Measurements from ENCODE around the gene SMARCA1. TPM values are rescaled to one million over a fixed set of nuclear protein-coding genes. Genes with fewer than 3 reads are reported as not detected.

Gene SMARCA1
- total and polyA plus RNA-seq, 8 donors, result 26.1 to 143 (median 122) TPM

- H3K9me3 ChIP-seq, result peaks cover 0 to 3% of the 10 kb centered on the region in 2 donors
- no peak for ATAC-seq
Observed at GRCh38 chrX:129423191-129423590, 100.1 kb downstream of the SMARCA1 start.

DNA sequence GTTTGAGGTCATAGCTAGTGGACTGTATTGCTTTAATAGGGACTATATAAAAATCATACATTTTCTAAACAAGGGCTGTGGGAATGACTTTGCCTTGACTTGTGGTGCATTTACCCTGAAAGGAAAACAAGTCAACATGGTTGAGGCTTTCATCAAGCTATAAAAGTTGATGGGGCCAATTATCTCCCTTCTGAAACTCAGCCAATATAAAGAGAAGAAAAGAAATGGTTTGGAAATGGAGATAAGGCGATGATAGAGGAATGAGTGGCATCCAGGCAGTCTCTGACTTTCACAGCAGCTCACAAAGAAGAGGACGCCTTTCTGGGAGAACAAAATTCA lies 118.7 kb downstream of the SMARCA1 start:
- intact Hi-C loops (cut with DNase I), result no loop called here
- Histone ChIP-seq H3K4me1 (no peaks in the 10 kb centered on the region), H3K9me3 (no peaks in the 10 kb centered on the region), H3K4me3 (no peak overlapping the region), H3K27ac (no peak overlapping the region), H3K36me3 (no peaks in the 10 kb centered on the region), H3K27me3 (no peaks in the 10 kb centered on the region)
- TF ChIP-seq, protein P1, sequence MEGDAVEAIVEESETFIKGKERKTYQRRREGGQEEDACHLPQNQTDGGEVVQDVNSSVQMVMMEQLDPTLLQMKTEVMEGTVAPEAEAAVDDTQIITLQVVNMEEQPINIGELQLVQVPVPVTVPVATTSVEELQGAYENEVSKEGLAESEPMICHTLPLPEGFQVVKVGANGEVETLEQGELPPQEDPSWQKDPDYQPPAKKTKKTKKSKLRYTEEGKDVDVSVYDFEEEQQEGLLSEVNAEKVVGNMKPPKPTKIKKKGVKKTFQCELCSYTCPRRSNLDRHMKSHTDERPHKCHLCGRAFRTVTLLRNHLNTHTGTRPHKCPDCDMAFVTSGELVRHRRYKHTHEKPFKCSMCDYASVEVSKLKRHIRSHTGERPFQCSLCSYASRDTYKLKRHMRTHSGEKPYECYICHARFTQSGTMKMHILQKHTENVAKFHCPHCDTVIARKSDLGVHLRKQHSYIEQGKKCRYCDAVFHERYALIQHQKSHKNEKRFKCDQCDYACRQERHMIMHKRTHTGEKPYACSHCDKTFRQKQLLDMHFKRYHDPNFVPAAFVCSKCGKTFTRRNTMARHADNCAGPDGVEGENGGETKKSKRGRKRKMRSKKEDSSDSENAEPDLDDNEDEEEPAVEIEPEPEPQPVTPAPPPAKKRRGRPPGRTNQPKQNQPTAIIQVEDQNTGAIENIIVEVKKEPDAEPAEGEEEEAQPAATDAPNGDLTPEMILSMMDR (IDR thresholded peaks at IDR 0.05), result no peak
- ATAC-seq, result no peak
- no peak for DNase-seq

More at GRCh38 chrX:129423191-129423590, 100.1 kb downstream of the SMARCA1 start:
- H3K36me3 ChIP-seq, result peaks cover 0 to 4% of the 10 kb centered on the region in 2 donors
- no peaks in the 10 kb centered on the region for H3K27me3 ChIP-seq
- no peaks in the 10 kb centered on the region for H3K4me1 ChIP-seq
- TF ChIP-seq, protein P1 (IDR thresholded peaks at IDR 0.05), result no peak
- no peak overlapping the region for H3K4me3 ChIP-seq
- no peak for DNase-seq
- H3K27ac ChIP-seq, result no peak overlapping the region
- intact Hi-C loops (cut with DNase I), result no loop called here

DNA sequence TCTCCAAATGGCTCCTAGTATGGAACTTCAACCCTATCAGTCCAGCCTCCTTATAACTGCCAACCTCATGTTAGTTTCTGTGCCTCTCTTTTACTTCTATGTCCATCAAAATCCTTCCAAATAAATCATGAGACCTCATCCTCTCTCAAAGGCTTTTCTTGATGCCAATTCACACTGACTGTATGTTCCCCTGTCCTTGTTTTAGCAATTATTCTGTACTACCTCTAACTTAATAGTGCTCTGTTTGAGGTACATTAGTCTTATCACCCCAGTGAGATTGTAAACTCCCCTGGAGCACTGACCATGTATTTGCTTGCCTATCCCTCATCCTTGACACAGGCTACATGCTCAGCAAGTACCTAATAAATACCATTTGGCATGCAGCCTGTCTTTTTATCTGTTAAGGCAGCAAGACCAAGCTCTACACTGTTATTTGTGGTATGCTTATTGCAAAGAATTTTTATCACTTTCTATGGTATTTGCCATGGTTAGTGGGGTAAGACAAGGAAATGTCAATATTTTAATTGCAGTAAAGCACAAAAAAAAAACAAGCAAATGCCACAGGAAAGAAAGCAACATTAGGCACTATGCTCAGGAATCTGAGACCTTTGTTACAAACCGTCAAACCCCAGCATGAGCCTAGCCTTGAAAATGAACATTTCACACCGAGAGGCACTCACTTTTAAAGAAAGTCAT lies 119.2 kb downstream of the SMARCA1 start:
- DNase-seq (no peak), ATAC-seq (no peak)
- Histone ChIP-seq H3K36me3 (no peaks in the 10 kb centered on the region), H3K9me3 (no peaks in the 10 kb centered on the region), H3K27ac (no peak overlapping the region), H3K4me3 (no peak overlapping the region), H3K4me1 (no peaks in the 10 kb centered on the region), H3K27me3 (no peaks in the 10 kb centered on the region)
- TF ChIP-seq, protein P1 (IDR thresholded peaks at IDR 0.05), result no peak
- intact Hi-C loops (cut with DNase I), result no loop called here

Other genes starting within 250 kb of the SMARCA1 start
- 10 to 100 TPM; 21.3 to 22.9 TPM for gene OCRL, start 16.8 kb upstream of the SMARCA1 start, total RNA-seq
- gene OCRL, start 16.8 kb upstream of the SMARCA1 start, polyA plus RNA-seq (ENCODE audit: insufficient read length in 6 of 6), result 10 to 100 TPM; 26.2 to 30.2 (median 28.1) TPM
- 1 to 10 TPM; 1.0 to 6.9 TPM for gene APLN, start 131.5 kb upstream of the SMARCA1 start, total RNA-seq
- gene APLN, start 131.5 kb upstream of the SMARCA1 start, polyA plus RNA-seq (ENCODE audit: insufficient read length in 6 of 6), result 10 to 100 TPM in 1 of 6 donors, 1 to 10 TPM in 5; 2.4 to 14.2 (median 6.4) TPM
- gene XPNPEP2, start 215.5 kb upstream of the SMARCA1 start, total RNA-seq, result 1 to 10 TPM; 2.6 to 2.9 TPM
- gene XPNPEP2, start 215.5 kb upstream of the SMARCA1 start, polyA plus RNA-seq (ENCODE audit: insufficient read length in 6 of 6), result 10 to 100 TPM in 1 of 6 donors, 1 to 10 TPM in 5; 5.8 to 11.0 (median 8.5) TPM